ENCODE results near the gene HCAR1. TPM values are rescaled to one million over a fixed set of nuclear protein-coding genes. Genes with fewer than 3 reads are reported as not detected.
"Not testable (repeated sequence)": the region's sequence is repeated elsewhere in the genome, so short reads cannot be mapped to it uniquely, and the experiment has no call there.

Gene HCAR1
- total RNA-seq, 4 donors from 2014 or later: 0.10 to 0.89 (median 0.29) TPM

GRCh38 chr12:122752464-122753318, 22.0 kb upstream of the HCAR1 start, which contains the start of gene DENR:
TSS of gene DENR (plus strand) at chr12:122752824. CDS start at chr12:122753702, 878 bp downstream.
- H3K36me3 ChIP-seq: peaks cover 31% of the 10 kb centered on the region
- DNase-seq (ENCODE audit: low spot score in 2 of 2): peak; percentile 99
- H3K4me1 ChIP-seq: peaks cover 24% of the 10 kb centered on the region
- H3K9me3 ChIP-seq: no peaks in the 10 kb centered on the region
- TF ChIP-seq CTCF (IDR thresholded peaks at IDR 0.05) (peak; percentile 55 to 90), POLR2A (IDR thresholded peaks at IDR 0.05) (peak in 1 of 2 donors; percentile 71), EP300 (IDR thresholded peaks at IDR 0.05) (no peak), POLR2AphosphoS5 (IDR thresholded peaks at IDR 0.05) (peak; percentile 11 to 94 (median 72))
- H3K27me3 ChIP-seq: no peaks in the 10 kb centered on the region
- 0% methylated on average over 25 of the region's 73 CpGs for WGBS
- peak within 1 kb of the TSS; percentile 66 for H3K4me3 ChIP-seq
- peak within 1 kb of the TSS; percentile 79 for H3K27ac ChIP-seq

GRCh38 chr12:122750781-122751515, 20.3 kb upstream of the HCAR1 start:
- not testable (repeated sequence) for H3K9me3 ChIP-seq, H3K4me3 ChIP-seq, H3K27me3 ChIP-seq, H3K27ac ChIP-seq
- peaks cover 24% of the 10 kb centered on the region for H3K4me1 ChIP-seq
- H3K36me3 ChIP-seq: peaks cover 14% of the 10 kb centered on the region
- DNase-seq (ENCODE audit: low spot score in 2 of 2): peak in 1 of 2 donors; percentile 41
- WGBS: 84% methylated on average over 17 of the region's 17 CpGs

GRCh38 chr12:122749569-122750332, 19.1 kb upstream of the HCAR1 start:
- Histone ChIP-seq H3K36me3 (peaks cover 3% of the 10 kb centered on the region), H3K27ac (no peak overlapping the region), H3K27me3 (no peaks in the 10 kb centered on the region), H3K9me3 (no peaks in the 10 kb centered on the region), H3K4me3 (no peak overlapping the region), H3K4me1 (peaks cover 22% of the 10 kb centered on the region)
- TF ChIP-seq EP300 (IDR thresholded peaks at IDR 0.05) (no peak), POLR2AphosphoS5 (IDR thresholded peaks at IDR 0.05) (no peak), POLR2A (IDR thresholded peaks at IDR 0.05) (no peak), CTCF (IDR thresholded peaks at IDR 0.05) (no peak)
- 62% methylated on average over 6 of the region's 6 CpGs for WGBS
- DNase-seq (ENCODE audit: low spot score in 2 of 2): no peak

- Histone ChIP-seq H3K36me3 (no peaks in the 10 kb centered on the region), H3K9me3 (no peaks in the 10 kb centered on the region), H3K4me3 (no peak overlapping the region), H3K27me3 (no peaks in the 10 kb centered on the region), H3K4me1 (peaks cover 7% of the 10 kb centered on the region), H3K27ac (no peak overlapping the region)
- TF ChIP-seq POLR2A (IDR thresholded peaks at IDR 0.05) (no peak), CTCF (IDR thresholded peaks at IDR 0.05) (no peak), EP300 (IDR thresholded peaks at IDR 0.05) (no peak), POLR2AphosphoS5 (IDR thresholded peaks at IDR 0.05) (no peak)
- DNase-seq (ENCODE audit: low spot score in 2 of 2): no peak
- 70% methylated on average over 9 of the region's 9 CpGs for WGBS
Observed at GRCh38 chr12:122747224-122748135, 16.8 kb upstream of the HCAR1 start.

Data from suprapubic skin (tissue), 4 donors.